WTC11 (cell line): Measurements from ENCODE around the gene NEK3. TPM values are rescaled to one million over a fixed set of nuclear protein-coding genes. Genes with fewer than 3 reads are reported as not detected.

Experiments used
- CBFB ChIP-seq: sonication (generic); formaldehyde crosslinking; IDR thresholded peaks from 2 replicates; pipeline ENCODE4 v1.8.1; 2022; ENCODE audit warnings: mild to moderate bottlenecking, low read depth, missing genetic modification reagents
- E2F5 ChIP-seq: sonication (generic); formaldehyde crosslinking; IDR thresholded peaks from 2 replicates; pipeline ENCODE4 v1.8.1; 2022; ENCODE audit warnings: mild to moderate bottlenecking, moderate library complexity, missing genetic modification reagents
- ELF4 ChIP-seq: sonication (generic); formaldehyde crosslinking; IDR thresholded peaks from 2 replicates; pipeline ENCODE4 v1.8.1; 2022; ENCODE audit warnings: low read depth, mild to moderate bottlenecking, moderate library complexity, missing genetic modification reagents
- GTF2I ChIP-seq: fragments of 250-450 bp; sonication (Bioruptor Pico); conservative IDR thresholded peaks from 2 replicates; pipeline ENCODE4 v1.4.0; 2021; ENCODE audit warnings: mild to moderate bottlenecking
- HMGA2 ChIP-seq: fragments of 250-450 bp; sonication (Bioruptor Pico); IDR thresholded peaks from 2 replicates; pipeline ENCODE4 v1.4.0; 2021; ENCODE audit warnings: mild to moderate bottlenecking, moderate library complexity
- HMGXB4 ChIP-seq: sonication (generic); formaldehyde crosslinking; IDR thresholded peaks from 2 replicates; pipeline ENCODE4 v1.8.1; 2023; ENCODE audit warnings: mild to moderate bottlenecking, moderate library complexity, missing genetic modification reagents
- IRF2 ChIP-seq: sonication (generic); formaldehyde crosslinking; IDR thresholded peaks from 2 replicates; pipeline ENCODE4 v1.8.0; 2022; ENCODE audit warnings: low read depth, missing genetic modification reagents, borderline replicate concordance
- MXD4 ChIP-seq: fragments of 250-450 bp; sonication (Bioruptor Pico); IDR thresholded peaks from 2 replicates; pipeline ENCODE4 v1.8.0; 2021; ENCODE audit warnings: mild to moderate bottlenecking, moderate library complexity, borderline replicate concordance
- NR2C2 ChIP-seq: sonication (generic); formaldehyde crosslinking; IDR thresholded peaks from 2 replicates; pipeline ENCODE4 v1.8.0; 2022; ENCODE audit warnings: mild to moderate bottlenecking, missing genetic modification reagents
- NR3C1 ChIP-seq: sonication (generic); formaldehyde crosslinking; conservative IDR thresholded peaks from 2 replicates; pipeline ENCODE4 v1.8.1; 2023; ENCODE audit warnings: low read depth, mild to moderate bottlenecking, missing genetic modification reagents
- PRDM15 ChIP-seq: sonication (generic); formaldehyde crosslinking; IDR thresholded peaks from 2 replicates; pipeline ENCODE4 v1.8.0; 2022; ENCODE audit warnings: missing genetic modification reagents
- PREB ChIP-seq: sonication (generic); formaldehyde crosslinking; IDR thresholded peaks from 2 replicates; pipeline ENCODE4 v1.8.1; 2022; ENCODE audit warnings: mild to moderate bottlenecking, missing genetic modification reagents, moderate library complexity, borderline replicate concordance
- SOX15 ChIP-seq: fragments of 250-450 bp; sonication (Bioruptor Pico); IDR thresholded peaks from 2 replicates; pipeline ENCODE4 v1.9.0; 2021; ENCODE audit warnings: mild to moderate bottlenecking
- STAT6 ChIP-seq: sonication (generic); formaldehyde crosslinking; conservative IDR thresholded peaks from 2 replicates; pipeline ENCODE4 v1.8.1; 2023; ENCODE audit warnings: mild to moderate bottlenecking, low read depth, missing genetic modification reagents, moderate library complexity
- TEAD4 ChIP-seq: sonication (generic); formaldehyde crosslinking; IDR thresholded peaks from 2 replicates; pipeline ENCODE4 v1.8.0; 2022; ENCODE audit warnings: mild to moderate bottlenecking, missing genetic modification reagents
- ZNF121 ChIP-seq: sonication (generic); formaldehyde crosslinking; IDR thresholded peaks from 2 replicates; pipeline ENCODE4 v1.8.0; 2023; ENCODE audit warnings: missing genetic modification reagents
- ZNF317 ChIP-seq: sonication (generic); formaldehyde crosslinking; IDR thresholded peaks from 2 replicates; pipeline ENCODE4 v1.8.1; 2023; ENCODE audit warnings: low read depth, mild to moderate bottlenecking, moderate library complexity, missing genetic modification reagents, borderline replicate concordance
- ZNF512 ChIP-seq: sonication (generic); formaldehyde crosslinking; IDR thresholded peaks from 2 replicates; pipeline ENCODE4 v1.8.1; 2022; ENCODE audit warnings: missing genetic modification reagents, borderline replicate concordance
- total RNA-seq: library from RNA; stranded (reverse); gene quantifications from 3 replicates; pipeline ENCODE4 v1.2.3, GENCODE V29; 2021

Gene NEK3
- total RNA-seq, 1 experiment from 2014 or later = 33.3 TPM

- TF ChIP-seq ZNF512 (CRISPR knock-in tag) (no peak), CBFB (CRISPR knock-in tag) (0 out of 2 replicates have a peak, but pooled peaks have one; percentile 39), ZNF317 (CRISPR knock-in tag) (no peak), E2F5 (CRISPR knock-in tag) (0 out of 2 replicates have a peak, but pooled peaks have one; percentile 38), PREB (CRISPR knock-in tag) (no peak), PRDM15 (CRISPR knock-in tag) (no peak; the same call in 1 of the 2 replicates), GTF2I (CRISPR knock-in tag) (no peak), NR3C1 (CRISPR knock-in tag) (no peak), HMGXB4 (peak; percentile 76; the same call in 1 of the 2 replicates), ELF4 (CRISPR knock-in tag) (no peak), IRF2 (CRISPR knock-in tag) (no peak), TEAD4 (CRISPR knock-in tag) (no peak), ZNF121 (CRISPR knock-in tag) (no peak), NR2C2 (no peak), STAT6 (no peak), SOX15 (CRISPR knock-in tag) (no peak), HMGA2 (CRISPR knock-in tag) (no peak), MXD4 (CRISPR knock-in tag) (no peak)
Observed at GRCh38 chr13:52194184-52194868, 34.9 kb upstream of the NEK3 start (continued).
